Measurements from ENCODE around the gene NAALADL2. TPM values are rescaled to one million over a fixed set of nuclear protein-coding genes. Genes with fewer than 3 reads are reported as not detected.
"Not testable (repeated sequence)": the region's sequence is repeated elsewhere in the genome, so short reads cannot be mapped to it uniquely, and the experiment has no call there.

Gene NAALADL2
- polyA plus RNA-seq, 1 donor from 2014 or later: 1.6 TPM

- H2AFZ ChIP-seq (ENCODE audit: low read depth, low read length); H3K79me2 ChIP-seq (replicated peaks; ENCODE audit: insufficient read depth, low read length); H3K27ac ChIP-seq (ENCODE audit: low read length): not testable (repeated sequence)
Measured at GRCh38 chr3:175822766-175823491, 963.8 kb downstream of the NAALADL2 start.

GRCh38 chr3:175825016-175825580 lies 966.0 kb downstream of the NAALADL2 start:
- H3F3A ChIP-seq (ENCODE audit: insufficient read depth, low read length, poor library complexity, severe bottlenecking); H4K20me1 ChIP-seq (ENCODE audit: insufficient read depth); H3K4me2 ChIP-seq (ENCODE audit: low read length); H3K4me3 ChIP-seq (ENCODE audit: low read length); H3K27me3 ChIP-seq (ENCODE audit: insufficient read depth, low read depth, low read length); H3K36me3 ChIP-seq (ENCODE audit: insufficient read depth, low read length); H3K9me3 ChIP-seq (ENCODE audit: low read length); H3K9ac ChIP-seq (ENCODE audit: low read length); H2AFZ ChIP-seq (ENCODE audit: low read depth, low read length); H3K79me2 ChIP-seq (replicated peaks; ENCODE audit: insufficient read depth, low read length); H3K27ac ChIP-seq (ENCODE audit: low read length); H3K9me2 ChIP-seq (ENCODE audit: insufficient read depth, low read length): not testable (repeated sequence)

More at GRCh38 chr3:175822766-175823491, 963.8 kb downstream of the NAALADL2 start:
- not testable (repeated sequence) for H3K36me3 ChIP-seq (ENCODE audit: insufficient read depth, low read length); H3F3A ChIP-seq (ENCODE audit: insufficient read depth, low read length, poor library complexity, severe bottlenecking); H3K9me2 ChIP-seq (ENCODE audit: insufficient read depth, low read length); H3K9ac ChIP-seq (ENCODE audit: low read length); H3K9me3 ChIP-seq (ENCODE audit: low read length); H3K27me3 ChIP-seq (ENCODE audit: insufficient read depth, low read depth, low read length); H3K4me2 ChIP-seq (ENCODE audit: low read length); H4K20me1 ChIP-seq (ENCODE audit: insufficient read depth); H3K4me3 ChIP-seq (ENCODE audit: low read length)

GRCh38 chr3:175826759-175827158 lies 967.6 kb downstream of the NAALADL2 start:
- H3K36me3 ChIP-seq (ENCODE audit: insufficient read depth, low read length): no peaks in the 10 kb centered on the region
- no peaks in the 10 kb centered on the region for H3F3A ChIP-seq (ENCODE audit: insufficient read depth, low read length, poor library complexity, severe bottlenecking)
- H3K9me2 ChIP-seq (ENCODE audit: insufficient read depth, low read length): no peaks in the 10 kb centered on the region
- no peaks in the 10 kb centered on the region for H4K20me1 ChIP-seq (ENCODE audit: insufficient read depth)
- H3K27me3 ChIP-seq (ENCODE audit: insufficient read depth, low read depth, low read length): no peaks in the 10 kb centered on the region
- no peaks in the 10 kb centered on the region for H3K9me3 ChIP-seq (ENCODE audit: low read length)
- H3K4me2 ChIP-seq (ENCODE audit: low read length): no peak overlapping the region
- TF ChIP-seq EZH2 (IDR thresholded peaks at IDR 0.05; ENCODE audit: borderline replicate concordance, insufficient read depth, low read length, poor library complexity, severe bottlenecking) (no peak), REST (IDR thresholded peaks at IDR 0.05; ENCODE audit: borderline replicate concordance) (no peak)
- no peaks in the 10 kb centered on the region for H3K79me2 ChIP-seq (replicated peaks; ENCODE audit: insufficient read depth, low read length)
- H3K9ac ChIP-seq (ENCODE audit: low read length): no peak overlapping the region
- H3K4me3 ChIP-seq (ENCODE audit: low read length): no peak overlapping the region
- no peak overlapping the region for H2AFZ ChIP-seq (ENCODE audit: low read depth, low read length)
- H3K27ac ChIP-seq (ENCODE audit: low read length): no peak overlapping the region

GRCh38 chr3:175829809-175830208 lies 970.7 kb downstream of the NAALADL2 start:
- not testable (repeated sequence) for H3K9me3 ChIP-seq (ENCODE audit: low read length); H3F3A ChIP-seq (ENCODE audit: insufficient read depth, low read length, poor library complexity, severe bottlenecking); H2AFZ ChIP-seq (ENCODE audit: low read depth, low read length); H3K79me2 ChIP-seq (replicated peaks; ENCODE audit: insufficient read depth, low read length); H3K36me3 ChIP-seq (ENCODE audit: insufficient read depth, low read length); H3K4me2 ChIP-seq (ENCODE audit: low read length); H3K9ac ChIP-seq (ENCODE audit: low read length); H4K20me1 ChIP-seq (ENCODE audit: insufficient read depth); H3K27me3 ChIP-seq (ENCODE audit: insufficient read depth, low read depth, low read length); H3K9me2 ChIP-seq (ENCODE audit: insufficient read depth, low read length); H3K27ac ChIP-seq (ENCODE audit: low read length); H3K4me3 ChIP-seq (ENCODE audit: low read length)

- H3K4me2 ChIP-seq (ENCODE audit: low read length); H3K4me3 ChIP-seq (ENCODE audit: low read length); H3F3A ChIP-seq (ENCODE audit: insufficient read depth, low read length, poor library complexity, severe bottlenecking); H3K36me3 ChIP-seq (ENCODE audit: insufficient read depth, low read length); H2AFZ ChIP-seq (ENCODE audit: low read depth, low read length); H4K20me1 ChIP-seq (ENCODE audit: insufficient read depth); H3K27ac ChIP-seq (ENCODE audit: low read length); H3K9ac ChIP-seq (ENCODE audit: low read length); H3K9me3 ChIP-seq (ENCODE audit: low read length); H3K9me2 ChIP-seq (ENCODE audit: insufficient read depth, low read length); H3K79me2 ChIP-seq (replicated peaks; ENCODE audit: insufficient read depth, low read length); H3K27me3 ChIP-seq (ENCODE audit: insufficient read depth, low read depth, low read length): not testable (repeated sequence)
Measured at GRCh38 chr3:175835763-175836162, 976.6 kb downstream of the NAALADL2 start.
